IMR-90 (cell line): Measurements from ENCODE around the gene NSL1. TPM values are rescaled to one million over a fixed set of nuclear protein-coding genes. Genes with fewer than 3 reads are reported as not detected.

Source experiments
- ATAC-seq: fragments of 200-7000 bp; cut with Tn5 transposase; 2 replicates; pipeline ENCODE4 v1.9.1; 2020; ENCODE audit warnings: low read depth, mild to moderate bottlenecking, moderate library complexity
- BruUV-seq: library from RNA; stranded (reverse); fragments of 400-500 nt; replicated peaks from 2 replicates; lab custom pipeline; 2021; lab: Mats Ljungman, UMichigan
- CTCF ChIA-PET: fragments of 300-600 bp; formaldehyde crosslinking; extraction: SDS; loops from one replicate; lab custom pipeline; 2021; ENCODE audit warnings: antibody characterized with exemption; lab: Yijun Ruan, JAX
- POLR2A ChIA-PET: fragments of 300-600 bp; sonication (Branson Sonifier 250); formaldehyde crosslinking; loops from one replicate; lab custom pipeline; 2022; ENCODE audit warnings: antibody characterized with exemption; ENCODE audit not compliant: unreplicated experiment; lab: Charles Lee
- DNase-seq: peaks from one replicate; pipeline ENCODE4 v3.0.0; 2013
- H2AFZ ChIP-seq: replicated peaks from 2 replicates; pipeline ENCODE3; 2013; ENCODE audit warnings: low read length, mild to moderate bottlenecking; ENCODE audit not compliant: poor library complexity
- H2AK5ac ChIP-seq: 2 replicates; pipeline ENCODE4 v1.6.1; 2013; ENCODE audit warnings: low read depth, low read length, inconsistent platforms
- H2AK9ac ChIP-seq: replicated peaks from 2 replicates; pipeline ENCODE3; 2013; ENCODE audit warnings: mild to moderate bottlenecking, low read depth, low read length, moderate library complexity; ENCODE audit not compliant: poor library complexity
- H2BK120ac ChIP-seq: 2 replicates; pipeline ENCODE4 v1.6.1; 2013; ENCODE audit warnings: low read depth, low read length, inconsistent platforms
- H2BK15ac ChIP-seq: 3 replicates; pipeline ENCODE4 v1.6.1; 2013; ENCODE audit warnings: low read depth, low read length, inconsistent platforms
- H2BK20ac ChIP-seq: 2 replicates; pipeline ENCODE4 v1.6.1; 2013; ENCODE audit warnings: low read depth, mild to moderate bottlenecking, inconsistent platforms, low read length, moderate library complexity
- H2BK5ac ChIP-seq: 2 replicates; pipeline ENCODE4 v1.6.1; 2013; ENCODE audit warnings: mild to moderate bottlenecking, low read depth, low read length, inconsistent platforms; ENCODE audit not compliant: poor library complexity, severe bottlenecking
- H3K14ac ChIP-seq: replicated peaks from 2 replicates; pipeline ENCODE4 v1.6.1; 2013; ENCODE audit warnings: low read depth, low read length, inconsistent platforms
- H3K18ac ChIP-seq: 2 replicates; pipeline ENCODE4 v1.6.1; 2013; ENCODE audit warnings: low read depth, low read length, control low read depth
- H3K23ac ChIP-seq: 2 replicates; pipeline ENCODE4 v1.6.1; 2013; ENCODE audit warnings: low read depth, low read length, inconsistent platforms
- H3K27ac ChIP-seq: 2 replicates; pipeline ENCODE4 v1.5.1; 2013; ENCODE audit warnings: mild to moderate bottlenecking, control low read depth, low read length; ENCODE audit not compliant: insufficient read depth
- H3K27me3 ChIP-seq: 2 replicates; pipeline ENCODE4 v1.6.1; 2013; ENCODE audit warnings: low read length; ENCODE audit not compliant: control insufficient read depth, insufficient read depth
- H3K36me3 ChIP-seq: 2 replicates; pipeline ENCODE4 v1.6.1; 2013; ENCODE audit warnings: low read length, mixed read lengths; ENCODE audit not compliant: control insufficient read depth, insufficient read depth
- H3K4ac ChIP-seq: 2 replicates; pipeline ENCODE4 v1.6.1; 2013; ENCODE audit warnings: low read depth, low read length, inconsistent platforms
- H3K4me1 ChIP-seq: 2 replicates; pipeline ENCODE4 v1.6.1; 2013; ENCODE audit warnings: low read length, mixed read lengths; ENCODE audit not compliant: control insufficient read depth, insufficient read depth
- H3K4me2 ChIP-seq: 2 replicates; pipeline ENCODE4 v1.6.1; 2013; ENCODE audit warnings: low read depth, mild to moderate bottlenecking, control low read depth, low read length, moderate library complexity
- H3K4me3 ChIP-seq: 2 replicates; pipeline ENCODE4 v1.5.1; 2013; ENCODE audit warnings: low read depth, mild to moderate bottlenecking, control low read depth, low read length, moderate library complexity; ENCODE audit not compliant: insufficient read depth
- H3K56ac ChIP-seq: 2 replicates; pipeline ENCODE4 v1.6.1; 2013; ENCODE audit warnings: low read length, inconsistent platforms; ENCODE audit not compliant: insufficient read depth; ENCODE audit errors: extremely low read depth
- H3K79me1 ChIP-seq, 2 experiments: 2 replicates each; pipeline ENCODE4 v1.6.1; 2013; ENCODE audit warnings: low read length in 2 of 2, inconsistent platforms in 1 of 2, low read depth in 1 of 2
- H3K9ac ChIP-seq: 2 replicates; pipeline ENCODE4 v1.6.1; 2013; ENCODE audit warnings: low read depth, low read length, control low read depth
- H3K9me1 ChIP-seq: 2 replicates; pipeline ENCODE4 v1.6.1; 2013; ENCODE audit warnings: low read length, inconsistent platforms; ENCODE audit not compliant: insufficient read depth
- H3K9me3 ChIP-seq: 2 replicates; pipeline ENCODE4 v1.6.1; 2013; ENCODE audit warnings: low read length; ENCODE audit not compliant: control insufficient read depth, insufficient read depth
- H4K20me1 ChIP-seq: 2 replicates; pipeline ENCODE4 v1.6.1; 2013; ENCODE audit warnings: low read length, inconsistent platforms; ENCODE audit not compliant: insufficient read depth
- H4K5ac ChIP-seq: 2 replicates; pipeline ENCODE4 v1.6.1; 2013; ENCODE audit warnings: mild to moderate bottlenecking, low read depth, low read length, control low read depth
- H4K8ac ChIP-seq, 2 experiments: 2 replicates each; pipeline ENCODE4 v1.6.1; 2013; ENCODE audit warnings: low read depth in 2 of 2, low read length in 2 of 2, control low read depth in 1 of 2, inconsistent platforms in 1 of 2
- H4K91ac ChIP-seq: 2 replicates; pipeline ENCODE4 v1.6.1; 2013; ENCODE audit warnings: low read depth, low read length, inconsistent platforms; ENCODE audit not compliant: insufficient read depth
- BHLHE40 ChIP-seq: fragments of 150-350 bp; IDR thresholded peaks from 2 replicates; pipeline ENCODE4 v1.6.1; 2016; ENCODE audit warnings: mild to moderate bottlenecking, low read depth, low read length
- CHD1 ChIP-seq: IDR thresholded peaks from 2 replicates; pipeline ENCODE4 v1.6.1; 2012; ENCODE audit warnings: low read depth, low read length, improper control_type of control experiment
- CTCF ChIP-seq: conservative IDR thresholded peaks from 2 replicates; pipeline ENCODE4 v1.5.1; 2012; ENCODE audit warnings: mild to moderate bottlenecking, low read depth, low read length, improper control_type of control experiment
- FOS ChIP-seq: fragments of 150-350 bp; IDR thresholded peaks from 2 replicates; pipeline ENCODE4 v1.6.1; 2016; ENCODE audit warnings: low read depth, low read length
- MAFK ChIP-seq: IDR thresholded peaks from 2 replicates; pipeline ENCODE4 v1.6.1; 2012; ENCODE audit warnings: low read depth, low read length, improper control_type of control experiment
- NFE2L2 ChIP-seq: fragments of 150-350 bp; IDR thresholded peaks from 2 replicates; pipeline ENCODE4 v1.6.1; 2016; ENCODE audit warnings: low read depth, mild to moderate bottlenecking, low read length
- RAD21 ChIP-seq: IDR thresholded peaks from 2 replicates; pipeline ENCODE4 v1.6.1; 2012; ENCODE audit warnings: low read length, improper control_type of control experiment
- RFX5 ChIP-seq: IDR thresholded peaks from 2 replicates; pipeline ENCODE4 v1.8.0; 2012; ENCODE audit warnings: low read depth, mild to moderate bottlenecking, low read length, moderate library complexity
- SMC3 ChIP-seq: fragments of 150-350 bp; IDR thresholded peaks from 2 replicates; pipeline ENCODE4 v1.6.1; 2016; ENCODE audit warnings: low read depth, mild to moderate bottlenecking, antibody characterized with exemption, low read length, moderate library complexity
- USF2 ChIP-seq: fragments of 150-350 bp; IDR thresholded peaks from 2 replicates; pipeline ENCODE4 v1.6.1; 2017; ENCODE audit warnings: mild to moderate bottlenecking, antibody characterized with exemption, low read length, low read depth
- WGBS, 2 experiments: methylation state at CpG; one replicate each; pipeline versions ENCODE4 v1.1.5 to v1.1.7; 2013; ENCODE audit warnings: missing lambda C conversion rate in 2 of 2; ENCODE audit not compliant: insufficient read length in 1 of 2; ENCODE audit errors: extremely low coverage in 2 of 2; 5-methylcytosine and 5-hydroxymethylcytosine counted together
- dilution Hi-C: fragments of 300-500 bp; cut with HindIII; formaldehyde crosslinking; loops from one replicate; pipeline ENCODE4 v1.14.3; 2018; ENCODE audit warnings: low sequenced_read_pairs; ENCODE audit not compliant: unreplicated experiment
- in situ Hi-C: fragments of 300-500 bp; cut with MboI; formaldehyde crosslinking; loops from 3 replicates; pipeline ENCODE4 v1.14.3; 2019; ENCODE audit warnings: low sequenced_read_pairs, inconsistent platforms, mixed read lengths
- intact Hi-C: fragments of 100-400 bp; cut with micrococcal nuclease; formaldehyde crosslinking; loops from 2 replicates; pipeline ENCODE4 v1.10.0; 2022
- polyA plus RNA-seq, 3 experiments: library from polyadenylated mRNA; depleted of rRNA; stranded (reverse); fragments of >200 nt; gene quantifications; 2 replicates each; pipeline ENCODE4 v1.2.3, GENCODE V29; 2012; ENCODE audit warnings: low replicate concordance in 1 of 3
- total RNA-seq: library from RNA; depleted of rRNA; stranded (reverse); fragments of >200 nt; gene quantifications from 2 replicates; pipeline ENCODE4 v1.2.3, GENCODE V29; 2012

The NSL1 gene
- total and polyA plus RNA-seq, 2 of the 4 experiments (the other 2 are of a cell fraction) = 19.1 to 42.5 TPM

GRCh38 chr1:212686591-212686990 is 105.0 kb downstream of the NSL1 start:
- Histone ChIP-seq H2BK20ac (no peak overlapping the region), H2AK9ac (no peak overlapping the region), H3K56ac (no peak overlapping the region), H2AK5ac (no peak overlapping the region), H2BK15ac (no peak overlapping the region), H3K79me1 (no peaks in the 10 kb centered on the region), H3K9me1 (peaks cover 8% of the 10 kb centered on the region), H3K4me3 (no peak overlapping the region), H3K9me3 (no peaks in the 10 kb centered on the region), H4K91ac (no peak overlapping the region), H3K27ac (no peak overlapping the region), H3K36me3 (no peaks in the 10 kb centered on the region), H3K27me3 (no peaks in the 10 kb centered on the region), H3K4me2 (no peak overlapping the region), H4K8ac (no peak overlapping the region), H3K9ac (no peak overlapping the region), H2BK120ac (no peak overlapping the region), H3K18ac (no peak overlapping the region), H3K14ac (no peak overlapping the region), H3K4ac (no peak overlapping the region), H2AFZ (no peak overlapping the region), H3K4me1 (peaks cover 6% of the 10 kb centered on the region; the same call in 1 of the 2 replicates), H2BK5ac (no peak overlapping the region), H4K20me1 (no peaks in the 10 kb centered on the region), H3K23ac (no peak overlapping the region), H4K5ac (no peak overlapping the region)
- ChIA-PET CTCF (no interaction called here), POLR2A (no interaction called here)
- WGBS, 2 experiments = 94% methylated on average over 10 of the region's 11 CpGs; no CpG with 5 or more reads in 1 of the 2 experiments
- no peak for TF ChIP-seq NFE2L2
- no peak for TF ChIP-seq SMC3
- TF ChIP-seq CHD1 = no peak
- TF ChIP-seq FOS = no peak
- TF ChIP-seq CTCF = no peak
- TF ChIP-seq BHLHE40 = no peak
- TF ChIP-seq USF2 = no peak
- TF ChIP-seq RAD21 = no peak
- TF ChIP-seq RFX5 = no peak
- no peak for TF ChIP-seq MAFK
- ATAC-seq = no peak
- no TSS peak for BruUV-seq
- in situ Hi-C loops (no loop called here), intact Hi-C loops (no loop called here), dilution Hi-C loops (no loop called here)
- DNase-seq = no peak
